K562 (cell line): ENCODE measurements around the gene PDE4D. TPM values are rescaled to one million over a fixed set of nuclear protein-coding genes. Genes with fewer than 3 reads are reported as not detected.

Experiments
- FIP1L1 ChIP-seq: fragments of 200-400 bp; formaldehyde crosslinking; IDR thresholded peaks from 2 replicates; pipeline ENCODE4 v1.6.1; 2018; ENCODE audit warnings: mild to moderate bottlenecking, low read depth, low read length; ENCODE audit not compliant: poor library complexity, severe bottlenecking
- HIVEP1 ChIP-seq: fragments of 250-450 bp; sonication (Bioruptor Pico); IDR thresholded peaks from 2 replicates; pipeline ENCODE4 v1.4.0; 2020; ENCODE audit warnings: mild to moderate bottlenecking
- HNRNPUL1 ChIP-seq: fragments of 200-400 bp; formaldehyde crosslinking; IDR thresholded peaks from 2 replicates; pipeline ENCODE4 v1.6.1; 2017; ENCODE audit warnings: low read length
- MED1 ChIP-seq: sonication (generic); formaldehyde crosslinking; IDR thresholded peaks from 2 replicates; pipeline ENCODE4 v1.8.1; 2023; ENCODE audit warnings: missing genetic modification reagents, borderline replicate concordance
- MTF1 ChIP-seq: fragments of 250-450 bp; sonication (Bioruptor Pico); IDR thresholded peaks from 2 replicates; pipeline ENCODE4 v1.9.0; 2021; ENCODE audit warnings: moderate library complexity, mild to moderate bottlenecking, inconsistent platforms, borderline replicate concordance
- PHF8 ChIP-seq: fragments of 200-600 bp; sonication (generic); IDR thresholded peaks from 2 replicates; pipeline ENCODE4 v1.6.1; 2012; ENCODE audit warnings: mixed run types, mild to moderate bottlenecking, inconsistent platforms, low read length, moderate library complexity, borderline replicate concordance
- SMARCA4 ChIP-seq: fragments of 450-650 bp; IDR thresholded peaks from 2 replicates; pipeline ENCODE4 v1.6.1; 2016
- polyA plus RNA-seq, 8 experiments: library from polyadenylated mRNA; depleted of rRNA in 4 of 8; stranded (reverse) in 5 of 8; unstranded in 3 of 8; fragments of >200 nt; fragmentation: Nextera tagmentation in 2 of 8; fragmentation: Illumina TruSeq in 1 of 8; extraction: Ambion mirVana in 2 of 8; extraction: Trizol in 1 of 8; gene quantifications; 2 replicates each; pipeline versions ENCODE4 v1.2.1 to v1.2.3, GENCODE V29; 2011 to 2014; ENCODE audit warnings: inconsistent platforms in 1 of 8, missing spikeins in 1 of 8
- total RNA-seq, 7 experiments: library from RNA; depleted of rRNA in 6 of 7; stranded (reverse); fragments of >200 nt in 6 of 7; fragmentation: Illumina TruSeq in 2 of 7; extraction: Trizol in 2 of 7; gene quantifications; 2 replicates each; pipeline versions ENCODE4 v1.2.1 to v1.2.3, GENCODE V29; 2011 to 2021; ENCODE audit warnings: low replicate concordance in 1 of 7
- TF ChIP-seq, protein P1 (sequence below): fragments of 250-450 bp; sonication (Bioruptor Pico); IDR thresholded peaks from 2 replicates; pipeline ENCODE4 v1.5.1; 2021; ENCODE audit warnings: mild to moderate bottlenecking
- TF ChIP-seq, protein P2 (sequence below): fragments of 200-800 bp; sonication (Bioruptor generic); IDR thresholded peaks from 2 replicates; pipeline ENCODE4 v1.6.1; 2017; ENCODE audit warnings: missing genetic modification characterization, missing compliant biosample characterization
- TF ChIP-seq, protein P3 (sequence below), 2 experiments: fragments of 150-350 bp in 1 of 2; IDR thresholded peaks; 2 replicates each; pipeline ENCODE4 v1.6.1; 2012 to 2016; ENCODE audit warnings: low read depth in 2 of 2, low read length in 2 of 2, mild to moderate bottlenecking in 1 of 2, moderate library complexity in 1 of 2

The PDE4D gene
- total and polyA plus RNA-seq, 9 of the 15 experiments (the other 6 are each of a cell fraction or from before 2014, with no cell fraction given): 0.04 to 0.46 (median 0.13) TPM

DNA sequence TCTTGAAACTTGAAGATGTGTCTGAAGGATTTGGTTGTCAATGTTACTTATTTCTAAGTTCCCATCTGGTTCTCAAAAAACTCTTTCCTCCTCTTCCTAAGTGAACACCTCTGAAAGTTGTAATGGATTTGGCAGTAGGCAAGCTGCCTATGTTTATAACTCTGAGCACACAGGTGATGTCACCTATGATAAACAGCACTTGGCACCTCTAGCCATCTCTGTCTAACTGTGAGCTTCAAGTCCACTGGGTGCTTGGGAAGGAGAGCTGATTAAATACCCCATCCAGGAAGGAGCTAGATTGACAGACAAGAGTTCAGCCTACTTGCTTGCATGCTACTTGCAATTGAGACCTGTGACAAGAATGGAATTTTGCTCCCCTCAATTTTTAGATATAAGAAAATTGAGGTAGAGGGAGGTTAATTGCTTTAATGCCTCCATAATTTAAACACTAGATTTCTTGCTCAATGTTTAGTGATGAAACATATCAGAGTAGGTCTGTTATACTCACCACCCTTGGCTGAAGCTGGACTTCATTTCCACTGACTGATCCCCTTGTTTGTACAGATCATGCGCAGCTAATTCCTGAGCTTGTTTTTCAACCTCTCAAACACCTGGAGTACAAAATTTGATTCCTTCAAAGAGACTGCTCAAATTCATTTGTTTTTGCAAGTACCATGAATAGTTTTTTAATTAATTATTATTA lies 49.9 kb downstream of the PDE4D start (continued):
- TF ChIP-seq HNRNPUL1 (no peak), MED1 (CRISPR knock-in tag) (no peak), PHF8 (no peak), SMARCA4 (no peak), HIVEP1 (CRISPR knock-in tag) (no peak), MTF1 (CRISPR knock-in tag) (no peak), FIP1L1 (no peak)
- TF ChIP-seq, protein P1, sequence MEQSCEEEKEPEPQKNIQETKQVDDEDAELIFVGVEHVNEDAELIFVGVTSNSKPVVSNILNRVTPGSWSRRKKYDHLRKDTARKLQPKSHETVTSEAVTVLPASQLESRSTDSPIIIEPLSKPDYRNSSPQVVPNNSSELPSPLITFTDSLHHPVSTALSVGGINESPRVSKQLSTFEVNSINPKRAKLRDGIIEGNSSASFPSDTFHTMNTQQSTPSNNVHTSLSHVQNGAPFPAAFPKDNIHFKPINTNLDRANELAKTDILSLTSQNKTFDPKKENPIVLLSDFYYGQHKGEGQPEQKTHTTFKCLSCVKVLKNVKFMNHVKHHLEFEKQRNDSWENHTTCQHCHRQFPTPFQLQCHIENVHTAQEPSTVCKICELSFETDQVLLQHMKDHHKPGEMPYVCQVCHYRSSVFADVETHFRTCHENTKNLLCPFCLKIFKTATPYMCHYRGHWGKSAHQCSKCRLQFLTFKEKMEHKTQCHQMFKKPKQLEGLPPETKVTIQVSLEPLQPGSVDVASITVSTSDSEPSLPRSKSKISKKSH: no peak
- TF ChIP-seq, protein P2, sequence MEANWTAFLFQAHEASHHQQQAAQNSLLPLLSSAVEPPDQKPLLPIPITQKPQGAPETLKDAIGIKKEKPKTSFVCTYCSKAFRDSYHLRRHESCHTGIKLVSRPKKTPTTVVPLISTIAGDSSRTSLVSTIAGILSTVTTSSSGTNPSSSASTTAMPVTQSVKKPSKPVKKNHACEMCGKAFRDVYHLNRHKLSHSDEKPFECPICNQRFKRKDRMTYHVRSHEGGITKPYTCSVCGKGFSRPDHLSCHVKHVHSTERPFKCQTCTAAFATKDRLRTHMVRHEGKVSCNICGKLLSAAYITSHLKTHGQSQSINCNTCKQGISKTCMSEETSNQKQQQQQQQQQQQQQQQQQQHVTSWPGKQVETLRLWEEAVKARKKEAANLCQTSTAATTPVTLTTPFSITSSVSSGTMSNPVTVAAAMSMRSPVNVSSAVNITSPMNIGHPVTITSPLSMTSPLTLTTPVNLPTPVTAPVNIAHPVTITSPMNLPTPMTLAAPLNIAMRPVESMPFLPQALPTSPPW (CRISPR knock-in tag): no peak
- TF ChIP-seq, protein P3, sequence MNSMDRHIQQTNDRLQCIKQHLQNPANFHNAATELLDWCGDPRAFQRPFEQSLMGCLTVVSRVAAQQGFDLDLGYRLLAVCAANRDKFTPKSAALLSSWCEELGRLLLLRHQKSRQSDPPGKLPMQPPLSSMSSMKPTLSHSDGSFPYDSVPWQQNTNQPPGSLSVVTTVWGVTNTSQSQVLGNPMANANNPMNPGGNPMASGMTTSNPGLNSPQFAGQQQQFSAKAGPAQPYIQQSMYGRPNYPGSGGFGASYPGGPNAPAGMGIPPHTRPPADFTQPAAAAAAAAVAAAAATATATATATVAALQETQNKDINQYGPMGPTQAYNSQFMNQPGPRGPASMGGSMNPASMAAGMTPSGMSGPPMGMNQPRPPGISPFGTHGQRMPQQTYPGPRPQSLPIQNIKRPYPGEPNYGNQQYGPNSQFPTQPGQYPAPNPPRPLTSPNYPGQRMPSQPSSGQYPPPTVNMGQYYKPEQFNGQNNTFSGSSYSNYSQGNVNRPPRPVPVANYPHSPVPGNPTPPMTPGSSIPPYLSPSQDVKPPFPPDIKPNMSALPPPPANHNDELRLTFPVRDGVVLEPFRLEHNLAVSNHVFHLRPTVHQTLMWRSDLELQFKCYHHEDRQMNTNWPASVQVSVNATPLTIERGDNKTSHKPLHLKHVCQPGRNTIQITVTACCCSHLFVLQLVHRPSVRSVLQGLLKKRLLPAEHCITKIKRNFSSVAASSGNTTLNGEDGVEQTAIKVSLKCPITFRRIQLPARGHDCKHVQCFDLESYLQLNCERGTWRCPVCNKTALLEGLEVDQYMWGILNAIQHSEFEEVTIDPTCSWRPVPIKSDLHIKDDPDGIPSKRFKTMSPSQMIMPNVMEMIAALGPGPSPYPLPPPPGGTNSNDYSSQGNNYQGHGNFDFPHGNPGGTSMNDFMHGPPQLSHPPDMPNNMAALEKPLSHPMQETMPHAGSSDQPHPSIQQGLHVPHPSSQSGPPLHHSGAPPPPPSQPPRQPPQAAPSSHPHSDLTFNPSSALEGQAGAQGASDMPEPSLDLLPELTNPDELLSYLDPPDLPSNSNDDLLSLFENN (IDR thresholded peaks at IDR 0.05; ENCODE audit: low read depth in 2 of 2, low read length in 2 of 2): no peak
